ENCODE data around the gene TSHR.
A peak's percentile ranks its signal among the peaks of the same experiment; 100 is the strongest.

Gene TSHR

GRCh38 chr14:81157431-81157830, 202.0 kb downstream of the TSHR start:
- H3K27ac ChIP-seq (ENCODE audit: low read depth, low read length, severe bottlenecking), result no peak overlapping the region
- 100% methylated on average over 1 of the region's 1 CpG; no CpG with 5 or more reads in 1 of the 2 experiments for WGBS, 2 experiments (ENCODE audit: insufficient coverage in 2 of 2)

GRCh38 chr14:81161088-81161487, 205.7 kb downstream of the TSHR start:
- 93 to 95% methylated on average over 5 to 7 of the region's 7 CpGs for WGBS, 2 experiments (ENCODE audit: insufficient coverage in 2 of 2)
- Histone ChIP-seq H3K27ac (ENCODE audit: low read depth, low read length, severe bottlenecking) (no peak overlapping the region), H3K36me3 (ENCODE audit: control insufficient read depth, insufficient read depth, low read length) (no peaks in the 10 kb centered on the region), H3K4me1 (ENCODE audit: control insufficient read depth, insufficient read depth, low read length, poor library complexity, severe bottlenecking) (no peaks in the 10 kb centered on the region), H3K4me3 (ENCODE audit: extremely low read depth, insufficient read depth, low read length, poor library complexity, severe bottlenecking) (no peak overlapping the region), H3K9me3 (ENCODE audit: control insufficient read depth, low read length) (no peaks in the 10 kb centered on the region)

More at GRCh38 chr14:81157431-81157830, 202.0 kb downstream of the TSHR start:
- Histone ChIP-seq H3K4me3 (ENCODE audit: extremely low read depth, insufficient read depth, low read length, poor library complexity, severe bottlenecking) (no peak overlapping the region), H3K9me3 (ENCODE audit: control insufficient read depth, low read length) (no peaks in the 10 kb centered on the region), H3K4me1 (ENCODE audit: control insufficient read depth, insufficient read depth, low read length, poor library complexity, severe bottlenecking) (no peaks in the 10 kb centered on the region), H3K36me3 (ENCODE audit: control insufficient read depth, insufficient read depth, low read length) (no peaks in the 10 kb centered on the region)

GRCh38 chr14:81161749-81162148, 206.3 kb downstream of the TSHR start:
- no peaks in the 10 kb centered on the region for H3K4me1 ChIP-seq (ENCODE audit: control insufficient read depth, insufficient read depth, low read length, poor library complexity, severe bottlenecking)
- H3K36me3 ChIP-seq (ENCODE audit: control insufficient read depth, insufficient read depth, low read length), result no peaks in the 10 kb centered on the region
- no peaks in the 10 kb centered on the region for H3K9me3 ChIP-seq (ENCODE audit: control insufficient read depth, low read length)
- 80 to 100% methylated on average over 1 of the region's 1 CpG for WGBS, 2 experiments (ENCODE audit: insufficient coverage in 2 of 2)
- H3K4me3 ChIP-seq (ENCODE audit: extremely low read depth, insufficient read depth, low read length, poor library complexity, severe bottlenecking), result no peak overlapping the region
- H3K27ac ChIP-seq (ENCODE audit: low read depth, low read length, severe bottlenecking), result no peak overlapping the region

GRCh38 chr14:81162941-81163340, 207.5 kb downstream of the TSHR start:
- Histone ChIP-seq H3K36me3 (ENCODE audit: control insufficient read depth, insufficient read depth, low read length) (no peaks in the 10 kb centered on the region), H3K27ac (ENCODE audit: low read depth, low read length, severe bottlenecking) (no peak overlapping the region), H3K4me1 (ENCODE audit: control insufficient read depth, insufficient read depth, low read length, poor library complexity, severe bottlenecking) (no peaks in the 10 kb centered on the region), H3K9me3 (ENCODE audit: control insufficient read depth, low read length) (no peaks in the 10 kb centered on the region), H3K4me3 (ENCODE audit: extremely low read depth, insufficient read depth, low read length, poor library complexity, severe bottlenecking) (no peak overlapping the region)
- 95% methylated on average over 3 of the region's 3 CpGs; no CpG with 5 or more reads in 1 of the 2 experiments for WGBS, 2 experiments (ENCODE audit: insufficient coverage in 2 of 2)

- no peaks in the 10 kb centered on the region for H3K4me1 ChIP-seq (ENCODE audit: control insufficient read depth, insufficient read depth, low read length, poor library complexity, severe bottlenecking)
- H3K4me3 ChIP-seq (ENCODE audit: extremely low read depth, insufficient read depth, low read length, poor library complexity, severe bottlenecking), result no peak overlapping the region
- 15 to 42% methylated on average over 1 of the region's 1 CpG for WGBS, 2 experiments (ENCODE audit: insufficient coverage in 2 of 2)
- no peaks in the 10 kb centered on the region for H3K9me3 ChIP-seq (ENCODE audit: control insufficient read depth, low read length)
- no peaks in the 10 kb centered on the region for H3K36me3 ChIP-seq (ENCODE audit: control insufficient read depth, insufficient read depth, low read length)
- no peak overlapping the region for H3K27ac ChIP-seq (ENCODE audit: low read depth, low read length, severe bottlenecking)
These were observed 208.8 kb downstream of the TSHR start for GRCh38 chr14:81164167-81164774.

- 89 to 90% methylated on average over 3 of the region's 4 CpGs for WGBS, 2 experiments (ENCODE audit: insufficient coverage in 2 of 2)
- H3K9me3 ChIP-seq (ENCODE audit: control insufficient read depth, low read length), result no peaks in the 10 kb centered on the region
- H3K4me1 ChIP-seq (ENCODE audit: control insufficient read depth, insufficient read depth, low read length, poor library complexity, severe bottlenecking), result peaks cover 2% of the 10 kb centered on the region
- H3K36me3 ChIP-seq (ENCODE audit: control insufficient read depth, insufficient read depth, low read length), result no peaks in the 10 kb centered on the region
- H3K4me3 ChIP-seq (ENCODE audit: extremely low read depth, insufficient read depth, low read length, poor library complexity, severe bottlenecking), result no peak overlapping the region
- H3K27ac ChIP-seq (ENCODE audit: low read depth, low read length, severe bottlenecking), result no peak overlapping the region
These were observed 209.8 kb downstream of the TSHR start for GRCh38 chr14:81165188-81165587.

- Histone ChIP-seq H3K27ac (ENCODE audit: low read depth, low read length, severe bottlenecking) (no peak overlapping the region), H3K4me3 (ENCODE audit: extremely low read depth, insufficient read depth, low read length, poor library complexity, severe bottlenecking) (no peak overlapping the region), H3K4me1 (ENCODE audit: control insufficient read depth, insufficient read depth, low read length, poor library complexity, severe bottlenecking) (peaks cover 4% of the 10 kb centered on the region), H3K9me3 (ENCODE audit: control insufficient read depth, low read length) (no peaks in the 10 kb centered on the region), H3K36me3 (ENCODE audit: control insufficient read depth, insufficient read depth, low read length) (no peaks in the 10 kb centered on the region)
- no CpG with 5 or more reads among the region's 2 CpGs for WGBS, 2 experiments (ENCODE audit: insufficient coverage in 2 of 2)
These were observed 210.7 kb downstream of the TSHR start for GRCh38 chr14:81166121-81166520.

- no peak overlapping the region for H3K27ac ChIP-seq (ENCODE audit: low read depth, low read length, severe bottlenecking)
These were observed 213.8 kb downstream of the TSHR start for GRCh38 chr14:81169267-81169666.

GRCh38 chr14:81169711-81170103, 214.3 kb downstream of the TSHR start:
- no peaks in the 10 kb centered on the region for H3K36me3 ChIP-seq (ENCODE audit: control insufficient read depth, insufficient read depth, low read length)
- H3K4me1 ChIP-seq (ENCODE audit: control insufficient read depth, insufficient read depth, low read length, poor library complexity, severe bottlenecking), result peaks cover 7% of the 10 kb centered on the region
- 83 to 90% methylated on average over 8 to 9 of the region's 10 CpGs for WGBS, 2 experiments (ENCODE audit: insufficient coverage in 2 of 2)
- peak overlapping the region; percentile 94 for H3K27ac ChIP-seq (ENCODE audit: low read depth, low read length, severe bottlenecking)
- no peaks in the 10 kb centered on the region for H3K9me3 ChIP-seq (ENCODE audit: control insufficient read depth, low read length)
- peak overlapping the region; percentile 41 for H3K4me3 ChIP-seq (ENCODE audit: extremely low read depth, insufficient read depth, low read length, poor library complexity, severe bottlenecking)

More at GRCh38 chr14:81169267-81169666, 213.8 kb downstream of the TSHR start:
- WGBS, 2 experiments (ENCODE audit: insufficient coverage in 2 of 2), result 93% methylated on average over 3 of the region's 4 CpGs; no CpG with 5 or more reads in 1 of the 2 experiments
- H3K4me3 ChIP-seq (ENCODE audit: extremely low read depth, insufficient read depth, low read length, poor library complexity, severe bottlenecking), result no peak overlapping the region
- H3K9me3 ChIP-seq (ENCODE audit: control insufficient read depth, low read length), result no peaks in the 10 kb centered on the region
- H3K4me1 ChIP-seq (ENCODE audit: control insufficient read depth, insufficient read depth, low read length, poor library complexity, severe bottlenecking), result peaks cover 7% of the 10 kb centered on the region
- no peaks in the 10 kb centered on the region for H3K36me3 ChIP-seq (ENCODE audit: control insufficient read depth, insufficient read depth, low read length)

GRCh38 chr14:81170104-81170828, 214.8 kb downstream of the TSHR start:
- H3K9me3 ChIP-seq (ENCODE audit: control insufficient read depth, low read length), result no peaks in the 10 kb centered on the region
- H3K27ac ChIP-seq (ENCODE audit: low read depth, low read length, severe bottlenecking), result peak overlapping the region; percentile 94
- 21 to 27% methylated on average over 16 to 24 of the region's 28 CpGs for WGBS, 2 experiments (ENCODE audit: insufficient coverage in 2 of 2)
- H3K4me1 ChIP-seq (ENCODE audit: control insufficient read depth, insufficient read depth, low read length, poor library complexity, severe bottlenecking), result peaks cover 7% of the 10 kb centered on the region
- peak overlapping the region; percentile 41 for H3K4me3 ChIP-seq (ENCODE audit: extremely low read depth, insufficient read depth, low read length, poor library complexity, severe bottlenecking)
- no peaks in the 10 kb centered on the region for H3K36me3 ChIP-seq (ENCODE audit: control insufficient read depth, insufficient read depth, low read length)

- 60% methylated on average over 3 of the region's 3 CpGs; no CpG with 5 or more reads in 1 of the 2 experiments for WGBS, 2 experiments (ENCODE audit: insufficient coverage in 2 of 2)
- H3K4me3 ChIP-seq (ENCODE audit: extremely low read depth, insufficient read depth, low read length, poor library complexity, severe bottlenecking), result peak overlapping the region; percentile 41
These were observed 215.4 kb downstream of the TSHR start for GRCh38 chr14:81170829-81171195.

More at GRCh38 chr14:81170829-81171195, 215.4 kb downstream of the TSHR start:
- H3K27ac ChIP-seq (ENCODE audit: low read depth, low read length, severe bottlenecking), result peak overlapping the region; percentile 94
- H3K4me1 ChIP-seq (ENCODE audit: control insufficient read depth, insufficient read depth, low read length, poor library complexity, severe bottlenecking), result peaks cover 7% of the 10 kb centered on the region
- H3K9me3 ChIP-seq (ENCODE audit: control insufficient read depth, low read length), result no peaks in the 10 kb centered on the region
- no peaks in the 10 kb centered on the region for H3K36me3 ChIP-seq (ENCODE audit: control insufficient read depth, insufficient read depth, low read length)

Data from mesodermal cell (in vitro differentiated cells).